Transverse colon (tissue), 3 donors: Measurements from ENCODE around the gene ST3GAL2.

Experiments
- CTCF ChIP-seq, 5 experiments: fragments of 200-600 bp in 3 of 5; fragments of 450-650 bp in 2 of 5; sonication (generic) in 3 of 5; IDR thresholded peaks; 1 replicate in 2 of 5; 2 replicates in 3 of 5; pipeline ENCODE4 v1.5.1; 2016 to 2017; ENCODE audit warnings: antibody characterized with exemption in 5 of 5, inconsistent platforms in 3 of 5, mild to moderate bottlenecking in 2 of 5, moderate library complexity in 1 of 5
- EP300 ChIP-seq: sonication (generic); formaldehyde crosslinking; IDR thresholded peaks from one replicate; pipeline ENCODE4 v1.6.1; 2017; ENCODE audit warnings: antibody characterized with exemption, low read depth

- TF ChIP-seq CTCF (IDR thresholded peaks at IDR 0.05) (no peak), EP300 (no peak)
These were observed 46.9 kb downstream of the ST3GAL2 start for GRCh38 chr16:70391881-70392481.
